ENCODE results near the gene ADAM10. TPM values are rescaled to one million over a fixed set of nuclear protein-coding genes. Genes with fewer than 3 reads are reported as not detected.
A peak's percentile ranks its signal among the peaks of the same experiment; 100 is the strongest.

The ADAM10 gene
- polyA plus RNA-seq, 3 donors = 66.0 to 269 (median 149) TPM

GRCh38 chr15:58684036-58684710 is 65.3 kb downstream of the ADAM10 start:
- no peak for DNase-seq
- Histone ChIP-seq H3K4me1 (ENCODE audit: control insufficient read depth in 1 of 2, insufficient read depth in 2 of 2, low read length in 2 of 2) (no peaks in the 10 kb centered on the region), H3K4me3 (replicated peaks in 1 of 3; ENCODE audit: low read depth in 2 of 3, low read length in 3 of 3) (no peak overlapping the region), H3K4me2 (replicated peaks; ENCODE audit: extremely low read depth, low read length, poor library complexity, severe bottlenecking) (no peak overlapping the region), H3K9me3 (replicated peaks in 1 of 2; ENCODE audit: control insufficient read depth in 1 of 2, insufficient read depth in 1 of 2, low read length in 2 of 2) (no peaks in the 10 kb centered on the region), H3K36me3 (replicated peaks in 1 of 2; ENCODE audit: control insufficient read depth in 1 of 2, insufficient read depth in 2 of 2, low read length in 2 of 2) (peaks cover 8 to 32% of the 10 kb centered on the region in 2 donors), H3K27ac (ENCODE audit: low read depth in 1 of 2, low read length in 2 of 2) (no peak overlapping the region), H3K9ac (ENCODE audit: insufficient read depth, low read length, poor library complexity, severe bottlenecking) (no peak overlapping the region), H4K20me1 (ENCODE audit: insufficient read depth, low read length) (peaks cover 99% of the 10 kb centered on the region), H2AFZ (ENCODE audit: insufficient read depth, low read depth, low read length, poor library complexity, severe bottlenecking) (no peak overlapping the region), H3K27me3 (ENCODE audit: control insufficient read depth in 2 of 2, insufficient read depth in 2 of 2, low read length in 2 of 2) (no peaks in the 10 kb centered on the region), H3K79me2 (ENCODE audit: insufficient read depth, low read length) (peaks cover 89% of the 10 kb centered on the region)
- H3K27ac Mint-ChIP-seq = peak overlapping the region in 3 of 7 donors; percentile 0 to 22 (median 11)
- peaks cover 11 to 22% of the 10 kb centered on the region in 2 donors for H3K36me3 Mint-ChIP-seq
- no peaks in the 10 kb centered on the region for H3K9me3 Mint-ChIP-seq
- no peak for TF ChIP-seq CTCF (IDR thresholded peaks at IDR 0.05)
- peaks cover 2% of the 10 kb centered on the region for H3K4me1 Mint-ChIP-seq
- intact Hi-C loops (cut with micrococcal nuclease) = loop anchor here in 1 of 2 donors (10.0 kb wide), 1 partner anchor 61 kb away; the partner anchor contains the start of gene ADAM10
- H3K4me3 Mint-ChIP-seq = no peak overlapping the region
- WGBS (ENCODE audit: insufficient coverage) = 100% methylated on average over 1 of the region's 3 CpGs
- no peaks in the 10 kb centered on the region for H3K27me3 Mint-ChIP-seq (ENCODE audit: low read depth in 3 of 3)

DNA sequence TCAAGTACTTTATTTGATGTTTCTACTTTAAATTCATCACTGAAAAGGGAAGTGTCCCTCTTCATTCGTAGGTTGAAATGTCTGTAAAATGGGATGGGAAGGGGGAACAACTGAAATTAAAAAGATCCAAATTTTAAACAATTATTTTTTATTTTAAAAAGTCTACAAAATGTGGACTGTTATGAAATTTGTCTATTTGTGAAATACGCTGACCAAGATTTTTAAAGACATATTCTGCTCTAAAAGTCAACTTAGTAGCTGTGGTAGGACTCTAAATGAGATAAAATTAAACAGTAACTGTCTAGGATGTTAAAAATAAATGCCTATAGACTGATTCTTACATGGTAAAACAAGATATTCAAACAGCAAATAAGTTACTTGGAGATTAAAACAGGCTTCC is 67.3 kb downstream of the ADAM10 start:
- intact Hi-C loops (cut with micrococcal nuclease) = loop anchor here in 1 of 2 donors (10.0 kb wide), 1 partner anchor 63 kb away; the partner anchor contains the start of gene ADAM10
- peaks cover 14 to 51% of the 10 kb centered on the region in 2 donors for H3K36me3 ChIP-seq (replicated peaks in 1 of 2; ENCODE audit: control insufficient read depth in 1 of 2, insufficient read depth in 2 of 2, low read length in 2 of 2)
- WGBS (ENCODE audit: insufficient coverage) = no CpG with 5 or more reads among the region's 2 CpGs

More for the DNA sequence above, 67.3 kb downstream of the ADAM10 start:
- Histone ChIP-seq H3K9me3 (replicated peaks in 1 of 2; ENCODE audit: control insufficient read depth in 1 of 2, insufficient read depth in 1 of 2, low read length in 2 of 2) (no peaks in the 10 kb centered on the region), H3K79me2 (ENCODE audit: insufficient read depth, low read length) (peaks cover 70% of the 10 kb centered on the region), H3K4me3 (replicated peaks in 1 of 3; ENCODE audit: low read depth in 2 of 3, low read length in 3 of 3) (no peak overlapping the region), H3K27me3 (ENCODE audit: control insufficient read depth in 2 of 2, insufficient read depth in 2 of 2, low read length in 2 of 2) (no peaks in the 10 kb centered on the region), H4K20me1 (ENCODE audit: insufficient read depth, low read length) (peaks cover 96% of the 10 kb centered on the region), H3K27ac (ENCODE audit: low read depth in 1 of 2, low read length in 2 of 2) (no peak overlapping the region), H3K9ac (ENCODE audit: insufficient read depth, low read length, poor library complexity, severe bottlenecking) (no peak overlapping the region), H3K4me1 (ENCODE audit: control insufficient read depth in 1 of 2, insufficient read depth in 2 of 2, low read length in 2 of 2) (no peaks in the 10 kb centered on the region), H3K4me2 (replicated peaks; ENCODE audit: extremely low read depth, low read length, poor library complexity, severe bottlenecking) (no peak overlapping the region), H2AFZ (ENCODE audit: insufficient read depth, low read depth, low read length, poor library complexity, severe bottlenecking) (no peak overlapping the region)
- no peak overlapping the region for H3K27ac Mint-ChIP-seq
- peaks cover 5% of the 10 kb centered on the region for H3K4me1 Mint-ChIP-seq
- no peaks in the 10 kb centered on the region for H3K27me3 Mint-ChIP-seq (ENCODE audit: low read depth in 3 of 3)
- H3K9me3 Mint-ChIP-seq = no peaks in the 10 kb centered on the region
- TF ChIP-seq CTCF (IDR thresholded peaks at IDR 0.05) = no peak
- no peak for DNase-seq
- peaks cover 21 to 32% of the 10 kb centered on the region in 2 donors for H3K36me3 Mint-ChIP-seq
- no peak overlapping the region for H3K4me3 Mint-ChIP-seq
